ENCODE measurements around the gene GULP1. TPM values are rescaled to one million over a fixed set of nuclear protein-coding genes. Genes with fewer than 3 reads are reported as not detected.
"Not testable (repeated sequence)": the region's sequence is repeated elsewhere in the genome, so short reads cannot be mapped to it uniquely, and the experiment has no call there.

Gene GULP1
- total RNA-seq, 1 donor from 2014 or later = 95.5 TPM

GRCh38 chr2:188282907-188283306, 8.8 kb upstream of the GULP1 start:
- no peaks in the 10 kb centered on the region for H3K27me3 ChIP-seq (ENCODE audit: control insufficient read depth, insufficient read depth, low read length)
- DNase-seq (ENCODE audit: low read depth) = no peak
- no peak for TF ChIP-seq CTCF (IDR thresholded peaks at IDR 0.05; ENCODE audit: insufficient read depth, low read length, poor library complexity, severe bottlenecking)
- no peaks in the 10 kb centered on the region for H3K36me3 ChIP-seq (ENCODE audit: control insufficient read depth, insufficient read depth, low read length)
- no peak overlapping the region for H3K4me3 ChIP-seq (ENCODE audit: low read depth, low read length)

DNA sequence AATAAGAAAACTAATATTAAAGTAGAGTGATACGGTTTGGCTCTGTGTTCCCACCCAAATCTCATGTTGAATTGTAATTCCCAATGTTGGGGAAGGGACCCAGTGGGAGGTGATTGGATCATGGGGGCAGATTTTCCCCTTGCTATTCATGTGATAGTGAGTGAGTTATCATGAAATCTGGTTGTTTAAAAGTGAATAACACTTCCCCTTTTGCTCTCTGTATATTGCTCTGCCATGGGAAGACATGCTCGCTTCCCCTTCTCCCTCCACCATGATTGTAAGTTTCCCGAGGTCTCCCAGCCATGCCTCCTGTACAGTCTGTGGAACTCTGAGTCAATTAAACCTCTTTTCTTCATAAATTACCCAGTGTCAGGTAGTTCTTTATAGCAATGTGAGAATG, 7.4 kb upstream of the GULP1 start:
- DNase-seq (ENCODE audit: low read depth); H3K4me3 ChIP-seq (ENCODE audit: low read depth, low read length); H3K36me3 ChIP-seq (ENCODE audit: control insufficient read depth, insufficient read depth, low read length); H3K27me3 ChIP-seq (ENCODE audit: control insufficient read depth, insufficient read depth, low read length): not testable (repeated sequence)

GRCh38 chr2:188285049-188285448, 6.6 kb upstream of the GULP1 start:
- DNase-seq (ENCODE audit: low read depth) = no peak
- no peak overlapping the region for H3K4me3 ChIP-seq (ENCODE audit: low read depth, low read length)
- no peak for TF ChIP-seq CTCF (IDR thresholded peaks at IDR 0.05; ENCODE audit: insufficient read depth, low read length, poor library complexity, severe bottlenecking)
- H3K36me3 ChIP-seq (ENCODE audit: control insufficient read depth, insufficient read depth, low read length) = no peaks in the 10 kb centered on the region
- no peaks in the 10 kb centered on the region for H3K27me3 ChIP-seq (ENCODE audit: control insufficient read depth, insufficient read depth, low read length)

DNA sequence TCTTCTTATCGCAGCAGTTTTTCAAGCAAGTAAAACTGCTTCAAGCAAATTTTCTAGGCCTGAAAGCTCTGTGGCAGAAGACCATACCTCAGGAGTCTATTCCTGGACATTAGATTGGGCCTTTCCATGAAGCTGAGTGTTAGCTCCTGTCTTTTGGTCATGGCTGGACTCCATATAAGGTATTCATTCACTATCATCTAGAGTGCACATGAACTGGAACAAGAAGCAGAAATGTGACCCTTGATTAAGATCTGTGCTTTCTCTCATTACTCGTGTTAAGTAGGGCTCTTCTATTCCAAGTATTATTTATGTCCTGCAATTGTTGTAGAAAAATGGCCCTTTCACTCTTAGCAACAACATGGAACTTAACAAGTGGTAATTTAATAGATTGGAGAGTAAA, 5.9 kb upstream of the GULP1 start:
- Histone ChIP-seq H3K36me3 (ENCODE audit: control insufficient read depth, insufficient read depth, low read length) (no peaks in the 10 kb centered on the region), H3K27me3 (ENCODE audit: control insufficient read depth, insufficient read depth, low read length) (no peaks in the 10 kb centered on the region), H3K4me3 (ENCODE audit: low read depth, low read length) (no peak overlapping the region)
- no peak for TF ChIP-seq CTCF (IDR thresholded peaks at IDR 0.05; ENCODE audit: insufficient read depth, low read length, poor library complexity, severe bottlenecking)
- no peak for DNase-seq (ENCODE audit: low read depth)

GRCh38 chr2:188291142-188291616, 495 bp upstream of the GULP1 start:
- Histone ChIP-seq H3K4me3 (ENCODE audit: low read depth, low read length) (peak overlapping the region; percentile 79), H3K27me3 (ENCODE audit: control insufficient read depth, insufficient read depth, low read length) (no peaks in the 10 kb centered on the region), H3K36me3 (ENCODE audit: control insufficient read depth, insufficient read depth, low read length) (no peaks in the 10 kb centered on the region)
- TF ChIP-seq CTCF (IDR thresholded peaks at IDR 0.05; ENCODE audit: insufficient read depth, low read length, poor library complexity, severe bottlenecking) = no peak
- no peak for DNase-seq (ENCODE audit: low read depth)

DNA sequence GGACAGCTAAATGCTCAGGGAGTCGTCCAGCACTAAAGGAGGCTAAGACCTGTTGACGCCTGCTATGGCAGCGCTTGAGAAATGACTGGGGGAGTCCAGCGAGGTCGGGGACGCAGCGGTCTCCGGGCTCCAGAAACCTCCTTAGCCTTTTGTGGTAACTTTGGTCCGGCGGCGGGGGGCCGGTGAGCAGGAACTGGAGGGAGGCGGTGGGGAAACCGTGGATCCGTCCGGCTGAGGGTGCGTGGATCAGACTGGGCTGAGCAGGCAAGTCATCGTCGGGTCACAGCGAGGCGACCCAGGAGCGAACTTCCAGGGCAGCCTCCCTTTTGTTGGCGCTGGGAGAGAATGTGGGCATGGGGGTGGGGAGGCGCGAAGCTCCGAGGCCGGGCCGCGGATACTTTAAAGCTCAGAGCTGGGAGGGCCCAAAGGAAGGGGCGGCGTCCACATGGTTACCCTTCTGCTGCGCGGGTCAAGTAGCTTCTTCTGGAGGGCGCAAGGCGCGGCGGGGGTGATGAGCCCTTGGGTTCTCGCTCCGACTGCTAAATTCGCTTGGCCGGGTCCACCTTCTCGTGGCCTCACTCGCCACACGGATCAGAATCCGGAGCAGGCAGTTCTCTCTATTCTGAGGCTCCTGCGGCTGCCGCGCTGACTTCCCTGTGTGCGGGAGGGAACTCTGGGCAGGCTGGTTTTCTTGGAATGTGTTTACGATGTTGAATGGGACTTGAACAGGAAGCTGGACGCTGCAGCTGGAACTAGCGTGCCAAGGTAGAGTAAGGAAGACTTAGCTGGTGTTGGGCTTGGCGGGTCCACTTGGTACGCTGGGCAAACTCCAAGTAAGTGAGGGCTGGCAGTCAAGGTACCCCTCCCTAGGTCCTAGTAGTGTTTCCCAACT, 920 bp downstream of the GULP1 start:
- no peaks in the 10 kb centered on the region for H3K36me3 ChIP-seq (ENCODE audit: control insufficient read depth, insufficient read depth, low read length)
- no peaks in the 10 kb centered on the region for H3K27me3 ChIP-seq (ENCODE audit: control insufficient read depth, insufficient read depth, low read length)
- no peak for TF ChIP-seq CTCF (IDR thresholded peaks at IDR 0.05; ENCODE audit: insufficient read depth, low read length, poor library complexity, severe bottlenecking)
- peak; percentile 63 for DNase-seq (ENCODE audit: low read depth)
- H3K4me3 ChIP-seq (ENCODE audit: low read depth, low read length) = peak overlapping the region; percentile 79

Measured in kidney epithelial cell (primary cell).